PC-9 (cell line): Measurements from ENCODE around the gene ADARB2. TPM values are rescaled to one million over a fixed set of nuclear protein-coding genes. Genes with fewer than 3 reads are reported as not detected.

Experiments used
- BruUV-seq: library from RNA; stranded (reverse); fragments of 400-500 nt; replicated peaks from 2 replicates; lab custom pipeline; 2021; lab: Mats Ljungman, UMichigan
- CTCF ChIA-PET: fragments of 300-600 bp; sonication (Branson Sonifier 250); formaldehyde crosslinking; loops from one replicate; lab custom pipeline; 2022; ENCODE audit warnings: antibody characterized with exemption; lab: Charles Lee
- POLR2A ChIA-PET: fragments of 300-600 bp; sonication (Branson Sonifier 250); formaldehyde crosslinking; loops from one replicate; lab custom pipeline; 2022; ENCODE audit warnings: antibody characterized with exemption; ENCODE audit not compliant: unreplicated experiment; lab: Charles Lee
- DNase-seq, 2 experiments: peaks; one replicate each; pipeline versions ENCODE4 v3.0.0 to v3.0.0-alpha.2; 2015 to 2022; ENCODE audit warnings: mixed read lengths in 1 of 2
- H2AFZ ChIP-seq: fragments of 200-600 bp; sonication (generic); 2 replicates; pipeline ENCODE4 v1.8.1; 2017; ENCODE audit warnings: antibody characterized with exemption
- H3F3A ChIP-seq: fragments of 200-600 bp; sonication (generic); 2 replicates; pipeline ENCODE4 v1.8.1; 2017; ENCODE audit warnings: antibody characterized with exemption, mild to moderate bottlenecking, low read depth; ENCODE audit not compliant: insufficient read depth
- H3K27ac ChIP-seq: fragments of 200-600 bp; sonication (generic); 2 replicates; pipeline ENCODE4 v1.6.1; 2016; ENCODE audit warnings: mixed run types
- H3K27me3 ChIP-seq: fragments of 200-600 bp; sonication (generic); 2 replicates; pipeline ENCODE4 v1.6.1; 2016; ENCODE audit warnings: low read depth, mixed run types; ENCODE audit not compliant: insufficient read depth
- H3K36me3 ChIP-seq: fragments of 200-600 bp; sonication (generic); 2 replicates; pipeline ENCODE4 v1.6.1; 2016; ENCODE audit warnings: low read depth, mixed run types
- H3K4me1 ChIP-seq: fragments of 200-600 bp; sonication (generic); replicated peaks from 2 replicates; pipeline ENCODE4 v1.6.1; 2016; ENCODE audit warnings: mixed run types; ENCODE audit not compliant: insufficient read depth
- H3K4me2 ChIP-seq: fragments of 200-600 bp; sonication (generic); 2 replicates; pipeline ENCODE4 v1.6.1; 2017; ENCODE audit warnings: mixed run types
- H3K4me3 ChIP-seq: fragments of 200-600 bp; sonication (generic); 2 replicates; pipeline ENCODE4 v1.6.1; 2016; ENCODE audit warnings: mixed run types
- H3K79me2 ChIP-seq: fragments of 200-600 bp; sonication (generic); 2 replicates; pipeline ENCODE4 v1.6.1; 2017; ENCODE audit warnings: low read depth, mixed run types
- H3K9me2 ChIP-seq: fragments of 200-600 bp; sonication (generic); 2 replicates; pipeline ENCODE4 v1.8.1; 2017; ENCODE audit warnings: mild to moderate bottlenecking; ENCODE audit not compliant: insufficient read depth
- H3K9me3 ChIP-seq: fragments of 200-600 bp; sonication (generic); 2 replicates; pipeline ENCODE4 v1.8.1; 2016; ENCODE audit warnings: low read depth; ENCODE audit not compliant: insufficient read depth
- H4K20me1 ChIP-seq: fragments of 200-600 bp; sonication (generic); 2 replicates; pipeline ENCODE4 v1.8.1; 2017; ENCODE audit not compliant: insufficient read depth
- CTCF ChIP-seq: fragments of 200-600 bp; sonication (generic); conservative IDR thresholded peaks from 2 replicates; pipeline ENCODE4 v1.6.1; 2017; ENCODE audit warnings: mixed run types, antibody characterized with exemption, mild to moderate bottlenecking, moderate library complexity
- EZH2 ChIP-seq: fragments of 200-600 bp; sonication (generic); IDR thresholded peaks from 2 replicates; pipeline ENCODE4 v1.8.0; 2017; ENCODE audit warnings: antibody characterized with exemption, low read depth
- intact Hi-C: fragments of 100-400 bp; cut with micrococcal nuclease; formaldehyde crosslinking; loops from one replicate; pipeline ENCODE4 v1.10.0; 2022; ENCODE audit not compliant: unreplicated experiment
- total RNA-seq: library from RNA; stranded (reverse); gene quantifications from 2 replicates; pipeline ENCODE4 v1.2.3, GENCODE V29; 2021

ADARB2 gene
- total RNA-seq, 1 experiment from 2014 or later, result not detected

GRCh38 chr10:1515121-1515779, 222.1 kb downstream of the ADARB2 start:
- ChIA-PET POLR2A (no interaction called here), CTCF (no interaction called here)
- no peak overlapping the region for H2AFZ ChIP-seq
- TF ChIP-seq EZH2, result no peak
- TF ChIP-seq CTCF, result no peak
- H3K27me3 ChIP-seq, result peaks cover 62% of the 10 kb centered on the region
- no peaks in the 10 kb centered on the region for H4K20me1 ChIP-seq
- H3F3A ChIP-seq, result no peaks in the 10 kb centered on the region
- no peaks in the 10 kb centered on the region for H3K9me3 ChIP-seq
- DNase-seq, result no peak
- intact Hi-C loops, result no loop called here
- no peaks in the 10 kb centered on the region for H3K36me3 ChIP-seq
- no peaks in the 10 kb centered on the region for H3K4me1 ChIP-seq
- BruUV-seq, result no TSS peak
- H3K9me2 ChIP-seq, result no peaks in the 10 kb centered on the region
- no peaks in the 10 kb centered on the region for H3K79me2 ChIP-seq
- no peak overlapping the region for H3K4me3 ChIP-seq
- H3K27ac ChIP-seq, result no peak overlapping the region
- no peak overlapping the region for H3K4me2 ChIP-seq

- H3K79me2 ChIP-seq, result no peaks in the 10 kb centered on the region
- no peak overlapping the region for H3K4me3 ChIP-seq
- H3K27me3 ChIP-seq, result peaks cover 63% of the 10 kb centered on the region
- H3K4me1 ChIP-seq, result no peaks in the 10 kb centered on the region
- POLR2A ChIA-PET, result no interaction called here
- no peaks in the 10 kb centered on the region for H3K9me3 ChIP-seq
- no peak overlapping the region for H3K27ac ChIP-seq
- H3K36me3 ChIP-seq, result no peaks in the 10 kb centered on the region
- no peak for DNase-seq
- H3K9me2 ChIP-seq, result no peaks in the 10 kb centered on the region
- TF ChIP-seq EZH2 (no peak), CTCF (no peak)
- no peak overlapping the region for H3K4me2 ChIP-seq
- no peaks in the 10 kb centered on the region for H4K20me1 ChIP-seq
- H3F3A ChIP-seq, result no peaks in the 10 kb centered on the region
- intact Hi-C loops, result no loop called here
- no peak overlapping the region for H2AFZ ChIP-seq
- CTCF ChIA-PET, result no interaction called here
- BruUV-seq, result no TSS peak
These were observed 222.6 kb downstream of the ADARB2 start for GRCh38 chr10:1514681-1515080.

- no peaks in the 10 kb centered on the region for H3K9me3 ChIP-seq
- H3K27me3 ChIP-seq, result peaks cover 70% of the 10 kb centered on the region
These were observed 224.1 kb downstream of the ADARB2 start for GRCh38 chr10:1513221-1513620.

More at GRCh38 chr10:1513221-1513620, 224.1 kb downstream of the ADARB2 start:
- no TSS peak for BruUV-seq
- no peaks in the 10 kb centered on the region for H3K9me2 ChIP-seq
- ChIA-PET POLR2A (no interaction called here), CTCF (no interaction called here)
- no peaks in the 10 kb centered on the region for H4K20me1 ChIP-seq
- DNase-seq, result no peak
- no peaks in the 10 kb centered on the region for H3F3A ChIP-seq
- TF ChIP-seq EZH2 (no peak), CTCF (no peak)
- no peaks in the 10 kb centered on the region for H3K79me2 ChIP-seq
- H2AFZ ChIP-seq, result no peak overlapping the region
- intact Hi-C loops, result no loop called here
- no peaks in the 10 kb centered on the region for H3K4me1 ChIP-seq
- no peak overlapping the region for H3K4me3 ChIP-seq
- H3K4me2 ChIP-seq, result no peak overlapping the region
- H3K36me3 ChIP-seq, result no peaks in the 10 kb centered on the region
- H3K27ac ChIP-seq, result no peak overlapping the region
